Caki2 (cell line): ENCODE results near the gene RHOBTB1. TPM values are rescaled to one million over a fixed set of nuclear protein-coding genes. Genes with fewer than 3 reads are reported as not detected.

ENCODE experiments used
- DNase-seq: peaks from one replicate; pipeline ENCODE4 v3.0.0-alpha.2; 2015; ENCODE audit warnings: low read depth
- in situ Hi-C: cut with HindIII; loops from 2 replicates; pipeline ENCODE4 v1.10.0; 2016; ENCODE audit warnings: low sequenced_read_pairs, low pct_unique_long_range_greater_than_20kb, mixed read lengths
- total RNA-seq: library from RNA; depleted of rRNA; stranded (reverse); fragments of >200 nt; shearing (Covaris generic); gene quantifications from 2 replicates; pipeline ENCODE4 v1.2.3, GENCODE V29; 2014; ENCODE audit warnings: low replicate concordance

RHOBTB1 gene
- total RNA-seq, 1 experiment from 2014 or later = 26.7 TPM

- in situ Hi-C loops = no loop called here
- peak; percentile 33 for DNase-seq
These were observed 50.8 kb downstream of the RHOBTB1 start for GRCh38 chr10:60893231-60893630.

- no peak for DNase-seq
- in situ Hi-C loops = no loop called here
These were observed 51.4 kb downstream of the RHOBTB1 start for GRCh38 chr10:60892571-60892970.

- no peak for DNase-seq
- in situ Hi-C loops = no loop called here
These were observed 53.2 kb downstream of the RHOBTB1 start for GRCh38 chr10:60890811-60891210.

DNA sequence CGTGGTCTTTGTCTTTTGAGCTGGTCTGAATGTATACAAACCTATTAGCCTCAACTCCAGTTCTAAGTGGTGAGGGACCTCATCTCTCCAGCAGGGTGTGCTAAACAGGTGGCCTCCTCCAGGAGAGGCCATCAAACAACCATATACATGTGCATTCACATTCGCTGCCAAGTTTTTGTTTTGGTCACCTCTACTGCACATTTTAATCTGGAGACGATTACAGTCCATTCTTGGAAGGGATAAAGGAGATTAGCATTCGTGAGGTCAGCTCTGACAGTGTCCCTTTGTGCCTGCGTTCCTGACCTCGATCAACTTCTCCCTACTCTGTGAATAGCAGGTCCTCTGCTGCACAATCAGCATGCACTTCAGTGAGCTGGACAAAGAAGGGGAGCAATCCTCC, 60.8 kb downstream of the RHOBTB1 start:
- DNase-seq = peak; percentile 18
- in situ Hi-C loops = no loop called here

DNA sequence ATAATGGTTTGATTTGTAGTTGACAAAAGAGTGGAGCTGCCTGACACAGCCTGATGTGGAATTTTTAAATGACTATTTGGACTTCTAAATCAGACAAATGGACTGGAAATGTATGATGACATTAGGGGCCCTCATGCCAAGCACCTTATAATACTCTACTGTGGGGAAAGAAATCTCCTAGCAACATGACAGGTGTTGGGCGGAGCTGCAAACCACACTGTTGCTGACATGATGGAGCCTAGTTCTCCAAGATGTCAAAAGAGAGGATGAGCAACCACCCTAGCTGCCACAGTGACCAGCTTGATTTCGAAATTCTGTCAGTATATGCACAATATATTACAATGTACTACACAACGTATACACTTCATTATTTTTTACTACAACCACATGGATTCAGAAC, 65.8 kb downstream of the RHOBTB1 start:
- DNase-seq = no peak
- in situ Hi-C loops = no loop called here

DNA sequence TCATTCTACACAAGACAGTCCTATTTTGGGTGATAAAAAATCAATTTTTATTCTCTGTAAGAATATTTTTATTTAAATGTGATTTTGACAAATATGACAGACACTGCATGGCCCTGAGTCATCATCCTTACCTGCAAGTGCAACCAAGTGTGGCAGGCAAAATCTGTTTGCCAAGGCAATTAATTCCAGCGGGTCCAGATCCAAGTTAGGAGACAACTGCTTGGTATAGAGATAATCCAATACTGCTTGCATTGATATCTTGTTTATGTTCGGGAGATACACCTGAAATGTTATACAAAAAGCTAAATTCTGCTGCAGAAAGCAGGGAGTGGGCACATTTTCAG, 66.2 kb downstream of the RHOBTB1 start:
- DNase-seq = no peak
- in situ Hi-C loops = no loop called here

- in situ Hi-C loops = no loop called here
- no peak for DNase-seq
These were observed 66.8 kb downstream of the RHOBTB1 start for GRCh38 chr10:60877061-60877776.

DNA sequence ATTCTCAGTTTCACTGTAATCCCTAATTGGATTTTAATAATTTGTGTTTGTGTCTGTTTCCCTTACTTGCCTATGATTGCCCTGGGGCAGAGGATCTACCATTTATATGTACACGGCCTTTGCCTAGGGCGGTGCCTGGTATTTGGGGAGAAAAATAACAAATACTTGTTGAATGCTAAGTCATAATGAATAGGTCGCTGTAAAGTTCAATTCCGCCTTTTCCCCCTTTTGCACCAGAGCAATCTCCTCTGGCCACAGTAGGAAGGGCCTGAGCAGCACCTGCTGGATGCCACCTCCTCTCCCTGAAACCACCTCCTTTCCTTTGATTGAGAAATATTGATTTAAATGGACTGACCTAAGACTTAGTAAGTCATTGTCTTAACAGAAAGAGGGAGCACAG, 70.2 kb downstream of the RHOBTB1 start:
- in situ Hi-C loops = no loop called here

DNA sequence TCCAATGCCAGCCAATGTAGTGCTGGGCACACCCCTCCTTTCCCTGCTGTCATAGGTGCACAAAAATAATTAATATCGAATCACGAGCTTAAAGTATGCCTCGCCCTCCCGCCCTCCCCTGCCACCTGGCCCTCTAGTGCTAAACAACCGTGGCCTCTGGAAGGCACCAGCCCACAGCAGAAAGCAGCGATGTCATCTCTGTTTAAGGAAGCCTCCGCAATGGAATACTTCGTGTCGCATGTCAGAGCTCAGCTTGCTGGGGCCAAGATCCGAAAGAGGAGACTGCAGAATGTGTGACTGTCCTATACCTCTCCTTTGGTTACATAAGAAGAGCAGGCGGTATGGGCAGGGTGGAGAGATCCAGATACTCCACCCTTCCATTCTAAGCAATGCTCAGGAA, 71.5 kb downstream of the RHOBTB1 start:
- DNase-seq = no peak
- in situ Hi-C loops = no loop called here

More for the DNA sequence above, 70.2 kb downstream of the RHOBTB1 start:
- DNase-seq = no peak

GRCh38 chr10:60871215-60871614, 72.8 kb downstream of the RHOBTB1 start:
- in situ Hi-C loops = no loop called here
- no peak for DNase-seq

GRCh38 chr10:60870803-60871202, 73.2 kb downstream of the RHOBTB1 start:
- in situ Hi-C loops = no loop called here
- DNase-seq = no peak

- in situ Hi-C loops = no loop called here
- DNase-seq = no peak
These were observed 73.6 kb downstream of the RHOBTB1 start for GRCh38 chr10:60870416-60870728.

GRCh38 chr10:60869652-60870415, 74.2 kb downstream of the RHOBTB1 start:
- no peak for DNase-seq
- in situ Hi-C loops = no loop called here

GRCh38 chr10:60868946-60869345, 75.0 kb downstream of the RHOBTB1 start:
- no peak for DNase-seq
- in situ Hi-C loops = no loop called here

DNA sequence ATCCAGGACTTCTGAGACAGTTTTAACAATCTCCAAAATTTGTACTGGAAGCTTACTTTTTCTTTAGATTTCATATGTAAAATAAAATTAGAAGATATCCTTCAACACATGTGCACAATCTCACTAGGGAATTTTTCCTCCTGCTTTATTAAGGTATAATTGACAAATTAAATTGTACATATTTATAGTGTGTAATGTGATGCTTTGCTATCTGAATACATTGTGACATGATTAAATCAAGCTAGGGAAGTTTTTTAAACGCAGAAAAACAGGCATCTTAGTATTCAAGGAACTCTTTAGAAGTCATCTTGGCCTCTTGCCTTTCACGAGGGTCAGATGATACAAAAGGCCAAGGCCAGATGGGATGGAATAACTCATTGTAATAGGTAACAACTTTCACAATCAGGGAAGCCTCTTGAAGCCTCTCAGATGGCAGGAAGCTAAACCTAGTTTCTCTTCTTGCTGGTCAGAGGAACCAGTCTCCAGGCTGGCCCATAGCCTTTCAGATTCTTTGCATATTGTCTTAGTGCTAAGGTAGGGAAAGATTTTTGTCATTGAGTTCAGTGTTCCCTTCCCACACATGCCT, 78.7 kb downstream of the RHOBTB1 start:
- no peak for DNase-seq
- in situ Hi-C loops = no loop called here

- no peak for DNase-seq
- in situ Hi-C loops = no loop called here
These were observed 80.2 kb downstream of the RHOBTB1 start for GRCh38 chr10:60863796-60864195.

GRCh38 chr10:60862517-60862916, 81.5 kb downstream of the RHOBTB1 start:
- no peak for DNase-seq
- in situ Hi-C loops = no loop called here

DNA sequence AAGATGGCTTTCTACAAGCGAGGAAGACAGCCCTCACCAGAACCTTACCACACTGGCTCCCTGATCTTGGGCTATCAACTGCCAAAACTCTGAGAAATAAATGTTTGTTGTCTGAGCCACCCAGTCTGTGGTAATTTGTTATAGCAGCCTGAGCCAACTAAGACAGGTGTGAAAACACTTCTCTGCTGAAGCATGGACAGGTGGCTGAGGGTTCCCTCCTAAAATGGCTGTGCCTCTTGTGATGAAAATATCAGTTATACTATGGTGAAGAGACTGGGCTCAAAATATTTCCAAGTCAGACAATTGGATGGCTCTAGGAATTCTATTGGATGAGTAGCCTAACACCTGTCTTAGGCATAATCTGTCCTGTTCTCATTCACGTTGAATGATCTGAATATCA, 87.6 kb downstream of the RHOBTB1 start:
- in situ Hi-C loops = no loop called here
- no peak for DNase-seq

DNA sequence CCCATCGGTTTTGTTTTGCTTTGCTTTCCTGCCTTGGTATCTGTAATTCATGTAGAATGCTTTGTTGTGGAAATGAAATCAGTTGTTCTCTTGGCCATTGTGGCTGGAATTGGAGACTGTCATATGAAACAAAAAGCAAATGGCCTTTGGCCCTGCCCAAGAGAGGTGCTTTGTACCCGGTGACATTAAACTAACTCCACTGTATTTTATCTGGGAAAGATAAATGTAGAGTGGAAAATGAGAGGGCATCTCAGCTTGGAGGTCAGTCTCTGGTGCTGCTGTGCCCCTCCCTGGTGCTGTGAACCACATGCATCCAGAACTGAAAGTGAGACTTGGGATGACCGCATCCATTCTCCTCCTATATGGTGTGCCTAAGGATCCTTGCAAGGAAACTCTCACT, 90.3 kb downstream of the RHOBTB1 start:
- no peak for DNase-seq
- in situ Hi-C loops = no loop called here

DNA sequence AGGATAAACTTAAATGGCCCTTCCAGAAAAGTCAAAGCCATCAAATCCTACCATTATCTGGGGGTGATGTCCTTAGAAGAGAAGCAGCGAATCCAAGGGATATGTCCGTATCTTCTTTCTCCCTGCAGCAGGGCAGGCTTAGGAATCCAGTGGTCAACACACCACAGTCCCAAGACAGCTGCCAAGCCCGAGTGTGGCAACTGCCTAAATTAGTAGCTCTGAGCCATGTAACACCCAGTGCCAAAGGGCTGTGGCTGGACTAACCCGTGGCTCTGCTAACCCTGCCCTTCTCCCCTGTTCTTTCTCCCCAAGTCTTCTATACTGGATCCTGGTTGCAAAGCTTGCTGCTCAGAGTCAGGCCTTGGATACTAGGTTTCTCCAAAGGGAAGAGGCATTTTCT, 90.9 kb downstream of the RHOBTB1 start:
- DNase-seq = no peak
- in situ Hi-C loops = no loop called here
